Keratinocyte (primary cell): ENCODE data around the gene SLC4A5.

Source experiments
- CTCF ChIP-seq, 3 experiments: IDR thresholded peaks in 1 of 3; conservative IDR thresholded peaks in 1 of 3; optimal IDR thresholded peaks in 1 of 3; 2 replicates in 2 of 3; 3 replicates in 1 of 3; pipeline versions ENCODE3 to v1.5.1; 2011; ENCODE audit warnings: low read length in 3 of 3, mild to moderate bottlenecking in 3 of 3, moderate library complexity in 2 of 3, control low read depth in 1 of 3, inconsistent platforms in 1 of 3; ENCODE audit not compliant: insufficient read depth in 2 of 3; ENCODE audit errors: extremely low read depth in 1 of 3
- EZH2 ChIP-seq: IDR thresholded peaks from one replicate; pipeline ENCODE4 v1.6.1; 2012; ENCODE audit warnings: inconsistent platforms, mild to moderate bottlenecking, low read length, moderate library complexity

- TF ChIP-seq CTCF (optimal IDR thresholded peaks at IDR 0.05 in 1 of 3, IDR thresholded peaks at IDR 0.05 in 1 of 3, conservative IDR thresholded peaks at IDR 0.05 in 1 of 3; ENCODE audit: extremely low read depth in 1 of 3, insufficient read depth in 2 of 3, low read length in 3 of 3) (no peak), EZH2 (no peak)
These were observed 83.5 kb downstream of the SLC4A5 start for GRCh38 chr2:74259733-74260132.
